Effector memory CD8-positive, alpha-beta T cell (primary cell): Measurements from ENCODE around the gene CDH18.

Experiments used
- ATAC-seq: fragments of 150-1000 bp; cut with Tn5 transposase; replicated peaks from 2 replicates; pipeline ENCODE4 v1.10.0; 2021; ENCODE audit warnings: mild to moderate bottlenecking, moderate library complexity
- DNase-seq, 3 experiments: peaks; one replicate each; pipeline ENCODE4 v3.0.0; 2021
- H3K27ac Mint-ChIP-seq, 2 donors: one replicate each; pipeline ENCODE4 v1.8.0; 2022; ENCODE audit warnings: mild to moderate bottlenecking in 2 of 2, mixed read lengths in 2 of 2, moderate library complexity in 2 of 2
- H3K27me3 Mint-ChIP-seq, 2 donors: one replicate each; pipeline ENCODE4 v1.8.0; 2022; ENCODE audit warnings: mixed read lengths in 2 of 2
- H3K36me3 Mint-ChIP-seq: one replicate; pipeline ENCODE4 v1.8.0; 2022; ENCODE audit warnings: mild to moderate bottlenecking, moderate library complexity, mixed read lengths; ENCODE audit not compliant: insufficient read depth
- H3K4me1 Mint-ChIP-seq, 2 donors: one replicate each; pipeline ENCODE4 v1.8.0; 2022; ENCODE audit warnings: low read depth in 2 of 2, mixed read lengths in 2 of 2
- H3K4me3 Mint-ChIP-seq, 2 donors: one replicate each; pipeline ENCODE4 v1.8.0; 2022; ENCODE audit warnings: mild to moderate bottlenecking in 2 of 2, mixed read lengths in 2 of 2, moderate library complexity in 2 of 2
- H3K9me3 Mint-ChIP-seq, 2 donors: one replicate each; pipeline ENCODE4 v1.8.0; 2022; ENCODE audit warnings: mixed read lengths in 2 of 2

The CDH18 gene

DNA sequence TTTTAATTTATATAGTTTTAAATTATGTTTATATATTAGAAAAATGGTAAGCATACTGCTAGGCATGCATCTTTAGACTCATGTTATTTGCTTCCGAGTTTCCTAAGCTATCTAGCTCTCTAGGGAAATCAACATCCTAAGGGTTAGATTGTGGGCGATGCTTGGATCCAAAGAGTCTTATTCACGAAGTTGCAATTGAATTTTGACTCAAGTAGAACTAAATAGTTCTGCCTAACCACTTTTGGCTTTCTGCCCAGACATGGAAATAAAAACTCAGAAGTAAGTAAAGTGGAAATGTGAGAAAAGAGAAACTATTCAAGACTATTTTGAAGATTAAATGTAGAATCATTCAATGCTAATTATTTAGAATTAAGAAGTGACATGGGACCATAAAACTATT lies 440.4 kb downstream of the CDH18 start:
- H3K27me3 Mint-ChIP-seq: no peaks in the 10 kb centered on the region
- no peak overlapping the region for H3K4me3 Mint-ChIP-seq
- H3K4me1 Mint-ChIP-seq: no peaks in the 10 kb centered on the region
- ATAC-seq (no peak), DNase-seq (no peak)
- H3K27ac Mint-ChIP-seq: no peak overlapping the region
- no peaks in the 10 kb centered on the region for H3K36me3 Mint-ChIP-seq
- peaks cover 6 to 20% of the 10 kb centered on the region in 2 donors for H3K9me3 Mint-ChIP-seq

DNA sequence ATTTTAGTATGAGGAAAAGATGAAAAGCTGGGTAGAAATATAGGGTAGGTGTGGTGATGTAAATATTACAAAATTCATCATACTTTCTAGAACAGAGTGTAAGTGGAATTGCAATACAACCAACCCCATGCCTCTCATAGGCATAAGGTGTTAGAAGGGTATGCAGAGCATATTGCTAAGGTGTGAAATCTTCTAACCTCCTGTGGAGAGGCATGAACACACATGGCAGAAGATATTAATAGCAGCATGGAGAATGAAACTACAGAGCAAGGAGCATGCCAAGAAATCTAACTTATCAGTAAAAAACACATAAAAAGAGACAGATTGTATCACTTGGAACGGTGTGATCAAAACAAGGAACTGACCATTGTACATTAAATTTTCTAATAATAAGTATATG lies 441.5 kb downstream of the CDH18 start:
- Mint-ChIP-seq H3K27me3 (no peaks in the 10 kb centered on the region), H3K4me1 (no peaks in the 10 kb centered on the region), H3K27ac (no peak overlapping the region), H3K36me3 (no peaks in the 10 kb centered on the region), H3K4me3 (no peak overlapping the region), H3K9me3 (peaks cover 6 to 20% of the 10 kb centered on the region in 2 donors)
- no peak for DNase-seq
- no peak for ATAC-seq

- ATAC-seq: no peak
- no peaks in the 10 kb centered on the region for H3K27me3 Mint-ChIP-seq
These were observed 449.4 kb downstream of the CDH18 start for GRCh38 chr5:19538607-19539006.

GRCh38 chr5:19536387-19536786 lies 451.6 kb downstream of the CDH18 start:
- ATAC-seq (no peak), DNase-seq (no peak)
- no peaks in the 10 kb centered on the region for H3K27me3 Mint-ChIP-seq
- no peaks in the 10 kb centered on the region for H3K4me1 Mint-ChIP-seq
- H3K27ac Mint-ChIP-seq: no peak overlapping the region
- no peak overlapping the region for H3K4me3 Mint-ChIP-seq
- H3K36me3 Mint-ChIP-seq: no peaks in the 10 kb centered on the region
- peaks cover 8 to 23% of the 10 kb centered on the region in 2 donors for H3K9me3 Mint-ChIP-seq

More at GRCh38 chr5:19538607-19539006, 449.4 kb downstream of the CDH18 start:
- no peak overlapping the region for H3K4me3 Mint-ChIP-seq
- no peaks in the 10 kb centered on the region for H3K36me3 Mint-ChIP-seq
- peaks cover 2 to 10% of the 10 kb centered on the region in 2 donors for H3K9me3 Mint-ChIP-seq
- H3K4me1 Mint-ChIP-seq: no peaks in the 10 kb centered on the region
- no peak overlapping the region for H3K27ac Mint-ChIP-seq
- no peak for DNase-seq

- H3K27me3 Mint-ChIP-seq: no peaks in the 10 kb centered on the region
- DNase-seq (no peak), ATAC-seq (no peak)
- H3K4me1 Mint-ChIP-seq: no peaks in the 10 kb centered on the region
- no peak overlapping the region for H3K27ac Mint-ChIP-seq
- H3K4me3 Mint-ChIP-seq: no peak overlapping the region
- peaks cover 10 to 23% of the 10 kb centered on the region in 2 donors for H3K9me3 Mint-ChIP-seq
- H3K36me3 Mint-ChIP-seq: no peaks in the 10 kb centered on the region
These were observed 453.2 kb downstream of the CDH18 start for GRCh38 chr5:19534751-19535150.

GRCh38 chr5:19532936-19533335 lies 455.1 kb downstream of the CDH18 start:
- H3K36me3 Mint-ChIP-seq: no peaks in the 10 kb centered on the region
- DNase-seq (no peak), ATAC-seq (no peak)
- H3K4me3 Mint-ChIP-seq: no peak overlapping the region
- peaks cover 11 to 23% of the 10 kb centered on the region in 2 donors for H3K9me3 Mint-ChIP-seq
- no peak overlapping the region for H3K27ac Mint-ChIP-seq
- H3K27me3 Mint-ChIP-seq: no peaks in the 10 kb centered on the region
- H3K4me1 Mint-ChIP-seq: no peaks in the 10 kb centered on the region

- DNase-seq (no peak), ATAC-seq (no peak)
- no peak overlapping the region for H3K27ac Mint-ChIP-seq
- H3K9me3 Mint-ChIP-seq: peaks cover 10 to 14% of the 10 kb centered on the region in 2 donors
- no peaks in the 10 kb centered on the region for H3K36me3 Mint-ChIP-seq
- H3K27me3 Mint-ChIP-seq: no peaks in the 10 kb centered on the region
- H3K4me3 Mint-ChIP-seq: no peak overlapping the region
- no peaks in the 10 kb centered on the region for H3K4me1 Mint-ChIP-seq
These were observed 456.5 kb downstream of the CDH18 start for GRCh38 chr5:19531374-19531952.

DNA sequence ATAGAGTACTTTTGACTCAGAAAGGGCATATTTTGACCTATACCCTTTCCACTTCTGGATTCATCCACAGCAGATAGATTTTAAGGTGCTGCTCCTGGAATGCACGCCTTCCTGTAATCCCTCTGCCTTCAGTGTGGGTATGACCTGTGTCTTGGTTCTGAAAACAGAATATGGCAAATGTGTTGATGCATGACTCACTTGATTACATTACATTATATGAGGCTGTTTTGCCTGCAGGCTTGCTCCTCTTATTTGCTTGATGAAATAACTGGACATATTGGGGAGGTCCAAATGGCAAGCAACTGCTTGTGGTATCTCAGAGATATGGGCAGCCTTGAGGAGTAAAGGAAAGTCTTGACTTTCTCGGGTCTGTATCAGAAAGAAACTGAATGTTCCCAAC lies 468.6 kb downstream of the CDH18 start:
- Mint-ChIP-seq H3K4me1 (no peaks in the 10 kb centered on the region), H3K4me3 (no peak overlapping the region), H3K9me3 (peaks cover 0 to 4% of the 10 kb centered on the region in 2 donors), H3K27me3 (no peaks in the 10 kb centered on the region), H3K36me3 (no peaks in the 10 kb centered on the region), H3K27ac (no peak overlapping the region)
- DNase-seq: no peak
- no peak for ATAC-seq

DNA sequence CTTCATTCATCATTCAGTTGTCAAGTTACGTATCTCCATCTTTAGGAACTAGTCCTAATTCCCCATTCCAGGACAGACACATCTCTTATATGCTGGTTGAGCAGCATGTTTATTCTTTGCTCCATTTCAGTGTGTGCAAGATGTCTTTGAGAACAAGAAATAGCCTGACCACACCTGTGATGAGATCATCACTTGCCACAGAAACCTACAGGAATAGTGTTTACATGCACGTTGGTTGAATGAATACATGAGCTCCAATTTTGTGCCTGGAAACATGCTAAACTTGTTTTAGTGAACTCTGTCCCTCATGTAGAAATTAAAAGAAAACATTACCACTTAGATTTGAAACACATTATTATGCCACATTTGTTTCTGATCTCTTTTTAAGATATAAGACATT lies 489.1 kb downstream of the CDH18 start:
- no peaks in the 10 kb centered on the region for H3K27me3 Mint-ChIP-seq
- H3K4me1 Mint-ChIP-seq: no peaks in the 10 kb centered on the region

GRCh38 chr5:19497229-19497815 lies 490.7 kb downstream of the CDH18 start:
- H3K4me1 Mint-ChIP-seq: no peaks in the 10 kb centered on the region
- peaks cover 0 to 8% of the 10 kb centered on the region in 2 donors for H3K9me3 Mint-ChIP-seq
- DNase-seq: no peak
- no peak for ATAC-seq
- no peak overlapping the region for H3K4me3 Mint-ChIP-seq
- no peaks in the 10 kb centered on the region for H3K27me3 Mint-ChIP-seq
- no peak overlapping the region for H3K27ac Mint-ChIP-seq
- no peaks in the 10 kb centered on the region for H3K36me3 Mint-ChIP-seq

More for the DNA sequence above, 489.1 kb downstream of the CDH18 start:
- Mint-ChIP-seq H3K36me3 (no peaks in the 10 kb centered on the region), H3K9me3 (peaks cover 0 to 4% of the 10 kb centered on the region in 2 donors), H3K27ac (no peak overlapping the region), H3K4me3 (no peak overlapping the region)
- DNase-seq: no peak
- no peak for ATAC-seq

- no peak for DNase-seq
- H3K9me3 Mint-ChIP-seq: peaks cover 0 to 8% of the 10 kb centered on the region in 2 donors
- no peaks in the 10 kb centered on the region for H3K4me1 Mint-ChIP-seq
- no peak overlapping the region for H3K27ac Mint-ChIP-seq
- ATAC-seq: no peak
- no peak overlapping the region for H3K4me3 Mint-ChIP-seq
- no peaks in the 10 kb centered on the region for H3K36me3 Mint-ChIP-seq
- no peaks in the 10 kb centered on the region for H3K27me3 Mint-ChIP-seq
These were observed 491.9 kb downstream of the CDH18 start for GRCh38 chr5:19496056-19496455.

DNA sequence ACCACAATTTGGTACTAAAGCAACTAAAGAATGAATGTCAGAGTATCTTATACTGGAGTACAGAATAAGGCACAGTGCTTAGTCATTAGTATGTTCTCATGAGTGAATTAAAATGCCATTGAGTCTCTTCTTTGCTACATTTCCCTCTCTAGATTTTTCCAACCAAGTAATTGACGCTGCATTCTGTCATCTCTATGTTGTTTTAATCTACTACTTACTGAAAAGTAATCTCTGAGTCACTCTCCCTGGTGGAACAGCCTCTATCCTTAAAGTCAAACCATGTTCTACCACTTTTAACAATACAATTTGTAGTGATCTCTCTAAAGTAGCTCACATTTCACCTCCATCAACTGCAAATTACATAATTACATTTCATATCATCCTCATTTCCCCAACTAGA lies 495.1 kb downstream of the CDH18 start:
- Mint-ChIP-seq H3K9me3 (peaks cover 0 to 6% of the 10 kb centered on the region in 2 donors), H3K27ac (no peak overlapping the region), H3K27me3 (no peaks in the 10 kb centered on the region), H3K4me3 (no peak overlapping the region), H3K36me3 (no peaks in the 10 kb centered on the region), H3K4me1 (no peaks in the 10 kb centered on the region)
- ATAC-seq: no peak
- DNase-seq: no peak

DNA sequence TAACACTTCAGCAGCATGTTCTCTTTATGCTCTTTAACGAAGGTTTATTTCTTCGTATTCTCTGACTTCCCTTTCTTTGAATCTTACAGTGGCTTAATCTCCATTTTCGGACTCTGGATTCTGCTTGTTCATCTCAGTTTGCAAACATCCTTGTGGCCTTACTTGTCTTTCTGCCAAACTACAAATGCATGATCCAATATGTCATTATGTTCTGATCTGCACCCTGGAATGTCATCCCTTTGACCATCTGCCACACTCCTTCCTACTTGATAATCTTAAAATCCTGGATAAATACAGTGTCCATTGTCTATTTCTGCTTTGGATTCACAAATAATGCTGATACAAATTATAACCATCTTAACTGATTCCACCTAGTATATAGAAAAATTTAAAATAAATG lies 499.2 kb downstream of the CDH18 start:
- H3K27ac Mint-ChIP-seq: no peak overlapping the region
- ATAC-seq (no peak), DNase-seq (no peak)
- H3K27me3 Mint-ChIP-seq: no peaks in the 10 kb centered on the region
- H3K4me3 Mint-ChIP-seq: no peak overlapping the region
- H3K4me1 Mint-ChIP-seq: no peaks in the 10 kb centered on the region
- H3K36me3 Mint-ChIP-seq: no peaks in the 10 kb centered on the region
- peaks cover 0 to 9% of the 10 kb centered on the region in 2 donors for H3K9me3 Mint-ChIP-seq

- Mint-ChIP-seq H3K9me3 (peaks cover 9 to 10% of the 10 kb centered on the region in 2 donors), H3K27ac (no peak overlapping the region), H3K27me3 (no peaks in the 10 kb centered on the region), H3K36me3 (no peaks in the 10 kb centered on the region), H3K4me1 (no peaks in the 10 kb centered on the region), H3K4me3 (no peak overlapping the region)
- no peak for DNase-seq
- ATAC-seq: no peak
These were observed 500.5 kb downstream of the CDH18 start for GRCh38 chr5:19487480-19487879.
